ENCODE measurements around the gene NTSR2.
"Not testable (repeated sequence)": the region's sequence is repeated elsewhere in the genome, so short reads cannot be mapped to it uniquely, and the experiment has no call there.

Gene NTSR2

DNA sequence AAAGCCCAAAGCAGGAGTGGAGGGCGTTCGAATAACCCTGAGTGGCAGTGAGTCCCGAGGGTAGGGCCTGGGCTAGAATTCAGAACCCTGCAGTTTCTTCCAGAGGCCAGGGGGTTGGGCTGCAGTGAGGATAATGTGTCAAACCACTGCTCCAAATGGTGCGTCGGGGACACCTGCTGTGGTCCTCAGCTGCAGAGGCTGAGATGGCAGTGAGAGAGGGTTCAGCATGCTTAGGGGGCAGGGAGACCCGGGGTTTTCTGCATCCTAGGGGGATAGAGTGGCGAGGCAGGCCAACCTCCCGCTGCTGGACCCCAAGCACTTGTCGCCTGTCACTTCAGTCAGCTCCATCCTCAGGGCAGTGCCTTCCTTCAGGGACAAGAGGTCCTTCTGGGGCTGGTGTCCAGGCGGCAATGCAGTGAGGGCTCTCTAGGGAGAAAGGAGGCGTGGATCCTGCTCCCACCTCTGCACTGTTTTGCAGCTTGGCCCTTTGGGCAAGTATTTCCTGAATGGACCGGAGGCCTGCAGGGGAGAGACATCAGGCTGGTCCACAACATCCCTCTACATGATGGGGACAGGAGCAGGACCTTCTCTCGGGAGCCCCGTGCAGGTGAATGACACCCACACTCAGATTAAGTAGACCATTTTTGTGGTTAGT lies 8.4 kb upstream of the NTSR2 start:
- no peak for DNase-seq

GRCh38 chr2:11677136-11678055 lies 7.4 kb upstream of the NTSR2 start:
- no peak for DNase-seq

GRCh38 chr2:11676640-11677039 lies 6.6 kb upstream of the NTSR2 start:
- DNase-seq, result no peak

GRCh38 chr2:11675423-11676112 lies 5.6 kb upstream of the NTSR2 start:
- DNase-seq, result no peak

DNA sequence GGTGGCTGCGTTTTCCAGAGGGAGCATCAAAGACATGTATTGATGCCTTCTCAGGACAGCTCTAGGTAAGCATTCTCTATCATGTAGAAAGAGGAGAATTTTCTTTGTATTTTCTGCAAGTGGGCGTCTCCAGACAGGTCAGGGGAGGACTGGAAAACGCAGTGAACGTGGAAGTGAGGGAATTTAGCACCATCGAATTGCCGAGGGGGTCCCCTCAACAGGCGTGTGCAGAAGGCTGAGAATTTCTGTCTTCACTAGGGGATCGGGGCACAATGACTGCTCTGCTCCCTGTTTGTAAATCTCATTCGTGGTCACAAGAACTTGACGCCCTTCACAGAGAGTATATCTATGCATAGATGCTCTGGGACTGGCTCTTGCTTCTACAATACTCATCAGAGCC lies 5.0 kb upstream of the NTSR2 start:
- DNase-seq, result no peak

DNA sequence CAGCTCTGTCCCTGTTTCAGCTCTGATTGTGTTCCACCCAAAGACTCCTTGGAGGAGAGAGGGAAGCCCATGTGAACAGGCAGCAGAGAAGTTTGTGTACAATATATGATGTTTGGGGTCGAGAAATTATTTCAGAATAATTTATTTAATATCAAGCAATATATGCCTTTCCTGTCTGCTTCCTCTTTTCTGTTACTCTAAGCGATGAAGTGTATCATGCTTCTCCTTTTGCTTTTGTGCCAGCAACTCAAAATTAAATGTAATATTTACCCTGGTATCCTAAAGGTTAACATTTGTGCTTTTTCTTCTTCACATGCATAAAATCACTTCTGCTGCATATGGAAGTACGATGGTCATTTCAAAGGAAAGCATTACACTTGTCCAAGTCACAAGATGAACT lies 2.4 kb upstream of the NTSR2 start:
- DNase-seq, result no peak

- DNase-seq, result no peak
Observed at GRCh38 chr2:11667866-11668637, 1.9 kb downstream of the NTSR2 start.

DNA sequence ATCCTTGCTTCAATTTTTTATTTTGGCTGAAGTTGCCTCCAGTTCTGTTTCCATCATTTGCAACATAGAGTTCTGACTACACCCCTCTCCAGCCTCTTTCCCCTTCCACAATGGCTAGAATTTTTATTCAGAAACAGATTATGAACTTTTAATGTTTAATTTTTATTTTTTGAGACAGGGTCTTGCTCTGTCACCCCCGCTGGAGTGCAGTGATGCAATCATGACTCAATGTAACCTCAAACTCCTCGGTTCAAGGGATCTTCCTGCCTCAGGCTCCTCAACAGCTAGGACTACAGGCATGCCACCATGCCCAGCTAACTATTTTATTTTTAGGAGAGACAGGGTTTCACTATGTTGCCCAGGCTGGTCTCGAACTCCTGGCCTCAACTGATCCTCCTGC lies 2.8 kb downstream of the NTSR2 start:
- DNase-seq, result no peak

- no peak for DNase-seq
Observed at GRCh38 chr2:11665510-11666362, 4.3 kb downstream of the NTSR2 start.

DNA sequence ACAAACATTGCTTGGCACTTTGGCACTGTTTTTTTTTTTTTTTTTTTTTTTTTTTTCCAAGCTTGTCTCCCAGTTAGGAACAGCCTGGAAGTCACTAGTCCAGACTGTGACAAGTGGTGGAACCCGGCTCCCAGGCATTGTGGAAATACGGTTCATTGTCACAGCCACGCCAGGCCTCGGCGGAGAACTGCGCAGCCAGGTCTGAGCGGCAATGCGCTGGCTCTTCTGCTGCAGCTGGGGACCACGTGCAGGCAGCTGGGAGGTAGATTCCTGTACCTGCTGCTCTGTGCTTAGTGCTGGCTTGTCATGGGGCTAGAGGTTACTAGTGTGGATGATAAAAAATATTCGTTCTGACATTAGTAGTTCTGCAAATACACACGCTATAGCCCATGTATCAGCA lies 5.0 kb downstream of the NTSR2 start:
- no peak for DNase-seq

DNA sequence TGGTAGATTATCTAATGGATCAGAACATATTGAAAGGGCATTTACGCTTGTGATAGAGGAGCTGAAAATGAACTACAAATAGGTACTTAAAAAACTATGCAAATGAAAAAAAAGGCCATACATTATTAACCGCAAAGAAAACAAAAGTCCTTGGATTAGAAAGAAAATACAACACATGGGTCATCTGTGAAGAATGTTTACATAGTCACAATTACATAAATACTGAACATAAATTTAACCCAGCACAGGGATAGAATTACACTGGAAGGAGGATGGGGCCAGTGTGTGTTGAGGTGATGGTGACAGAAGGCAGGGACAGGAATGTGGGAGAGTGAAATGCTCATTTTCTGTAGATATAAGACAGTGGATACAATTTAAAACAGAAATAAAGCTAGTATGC lies 6.6 kb downstream of the NTSR2 start:
- DNase-seq, result no peak

GRCh38 chr2:11662882-11663281 lies 7.1 kb downstream of the NTSR2 start:
- DNase-seq, result no peak

DNA sequence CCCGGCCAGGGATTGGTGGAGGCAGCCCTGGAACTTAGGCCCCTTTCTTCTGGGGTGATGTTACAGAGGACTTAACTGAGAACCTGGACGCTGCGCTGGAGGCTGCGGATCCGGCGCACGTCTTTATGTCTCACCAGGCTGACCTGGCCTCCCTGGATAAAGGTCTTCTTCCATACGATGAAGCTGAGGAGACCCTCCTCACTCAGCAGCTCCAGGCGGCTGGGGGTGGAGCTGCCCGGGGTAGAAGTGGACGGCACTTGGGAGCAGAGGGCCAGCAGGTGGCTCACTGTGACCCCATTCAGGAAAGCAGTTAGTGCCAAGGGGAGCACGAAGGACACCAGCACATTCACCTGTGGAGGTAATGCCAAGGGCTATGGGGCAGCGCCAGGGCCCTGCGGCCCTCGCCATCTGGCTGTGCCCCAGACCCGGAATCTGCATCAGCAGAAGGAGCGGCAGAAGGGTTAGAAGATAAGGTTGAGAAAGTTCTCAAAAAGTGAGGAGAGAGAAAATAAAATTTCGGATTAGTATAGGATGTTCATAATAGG lies 8.0 kb downstream of the NTSR2 start:
- DNase-seq, result no peak

- DNase-seq, result not testable (repeated sequence)
Observed at GRCh38 chr2:11660396-11660795, 9.6 kb downstream of the NTSR2 start.

DNA sequence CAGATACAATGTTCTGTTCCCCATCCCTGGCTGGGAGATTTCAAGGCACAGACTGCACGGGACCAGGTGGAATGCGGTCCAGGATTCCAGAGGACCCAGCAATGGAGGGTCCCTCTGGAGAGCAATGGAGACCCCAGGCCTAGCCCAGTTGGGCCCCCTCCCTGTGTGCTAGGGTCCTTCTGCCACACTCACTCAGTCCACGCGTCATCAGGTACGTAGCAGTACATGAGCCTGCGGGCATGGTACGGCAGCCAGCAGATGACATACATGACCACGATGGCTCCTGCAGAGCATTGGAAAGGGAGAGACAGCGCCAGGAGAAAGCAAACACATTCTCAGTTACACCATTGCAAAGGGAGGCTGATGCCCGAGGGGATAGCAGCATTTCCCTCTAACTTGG lies 10.1 kb downstream of the NTSR2 start:
- no peak for DNase-seq

GRCh38 chr2:11659115-11659475 lies 10.9 kb downstream of the NTSR2 start:
- no peak for DNase-seq

DNA sequence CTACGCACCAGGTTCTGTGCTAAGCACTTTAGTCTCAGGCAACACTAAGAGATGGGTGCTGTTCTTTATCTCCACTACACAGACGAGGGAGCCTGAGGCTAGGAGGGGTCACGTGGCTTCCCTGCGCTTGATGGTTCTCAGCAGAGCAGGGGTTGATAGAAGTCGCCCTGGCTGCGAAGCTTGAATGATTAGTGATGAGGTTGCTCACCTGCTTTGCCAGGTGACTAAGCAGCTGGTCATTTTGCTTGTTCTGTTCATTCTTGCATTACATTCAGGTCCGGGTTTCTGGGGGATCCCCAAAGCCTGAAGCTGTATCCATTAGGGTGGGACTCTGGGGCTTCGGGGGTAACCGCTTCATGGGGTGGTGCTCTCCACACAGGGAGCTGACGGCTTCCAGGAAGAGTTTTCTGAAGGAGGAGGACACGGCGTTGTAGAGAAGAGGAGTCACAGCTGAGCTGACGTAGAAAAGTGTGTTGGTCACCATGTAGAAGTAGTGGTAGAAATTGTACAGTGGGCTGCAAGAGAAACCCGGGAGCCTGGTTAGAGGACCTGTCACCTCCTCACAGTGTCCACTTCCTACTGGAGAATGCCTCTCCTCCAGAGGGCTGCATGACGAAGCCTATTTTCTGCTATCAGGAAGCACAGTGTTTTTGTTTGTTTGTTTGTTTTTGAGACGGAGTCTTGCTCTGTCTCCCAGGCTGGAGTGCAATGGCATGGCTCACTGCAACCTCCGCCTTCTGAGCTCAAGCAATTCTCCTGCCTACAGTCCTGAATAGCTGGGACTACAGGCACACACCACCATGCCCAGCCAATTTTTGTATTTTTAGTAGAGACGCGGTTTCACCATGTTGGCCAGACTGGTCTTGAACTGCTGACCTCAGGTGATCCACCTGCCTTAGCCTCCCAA lies 11.5 kb downstream of the NTSR2 start:
- DNase-seq, result no peak

GRCh38 chr2:11657646-11658045 lies 12.3 kb downstream of the NTSR2 start:
- DNase-seq, result no peak

DNA sequence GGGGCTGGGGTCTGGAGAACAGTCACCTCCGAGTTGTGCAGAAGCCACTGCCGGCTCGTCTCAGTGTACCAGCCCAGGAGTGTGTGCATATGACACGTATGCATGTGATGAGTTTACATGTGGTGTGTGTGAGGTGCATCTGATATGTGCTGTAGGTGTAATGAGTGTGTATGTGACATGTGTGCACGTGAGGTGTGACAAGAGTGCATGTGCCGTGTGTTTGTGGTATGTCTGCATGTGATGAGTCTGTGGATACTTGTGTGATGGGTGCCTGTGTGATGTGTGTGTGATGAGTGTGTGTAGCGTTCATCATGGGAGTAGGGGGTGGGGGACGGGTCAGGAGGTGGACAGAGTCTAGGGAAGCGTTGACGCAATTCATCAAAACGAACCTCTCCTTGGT lies 12.8 kb downstream of the NTSR2 start:
- DNase-seq, result no peak

- no peak for DNase-seq
Observed at GRCh38 chr2:11656671-11657101, 13.3 kb downstream of the NTSR2 start.

GRCh38 chr2:11656252-11656651 lies 13.7 kb downstream of the NTSR2 start:
- no peak for DNase-seq
